BLaER1 (cell line): ENCODE results near the gene CACNA1C.

Experiments
- H3K27ac ChIP-seq: shearing (Covaris generic); formaldehyde crosslinking; 2 replicates; pipeline ENCODE4 v1.8.1; 2022
- H3K27me3 ChIP-seq: shearing (Covaris generic); formaldehyde crosslinking; 2 replicates; pipeline ENCODE4 v1.8.1; 2022
- H3K36me3 ChIP-seq: shearing (Covaris generic); formaldehyde crosslinking; 2 replicates; pipeline ENCODE4 v1.8.1; 2022
- H3K4me1 ChIP-seq: shearing (Covaris generic); formaldehyde crosslinking; 2 replicates; pipeline ENCODE4 v1.8.1; 2022
- H3K4me2 ChIP-seq: shearing (Covaris generic); formaldehyde crosslinking; 2 replicates; pipeline ENCODE4 v1.8.1; 2022
- H3K4me3 ChIP-seq: shearing (Covaris generic); formaldehyde crosslinking; 2 replicates; pipeline ENCODE4 v1.8.1; 2022
- H3K9ac ChIP-seq: shearing (Covaris generic); formaldehyde crosslinking; 2 replicates; pipeline ENCODE4 v1.8.1; 2022
- H3K9me3 ChIP-seq: shearing (Covaris generic); formaldehyde crosslinking; 2 replicates; pipeline ENCODE4 v1.8.1; 2022
- H4K20me1 ChIP-seq: shearing (Covaris generic); formaldehyde crosslinking; 2 replicates; pipeline ENCODE4 v1.8.1; 2022
- Cebpa-rat ChIP-seq: shearing (Covaris generic); IDR thresholded peaks from 2 replicates; pipeline ENCODE4 v1.8.1; 2022

The CACNA1C gene

GRCh38 chr12:2384029-2384386 lies 331.2 kb downstream of the CACNA1C start:
- Histone ChIP-seq H3K9me3 (no peaks in the 10 kb centered on the region), H3K36me3 (no peaks in the 10 kb centered on the region), H3K4me3 (no peak overlapping the region), H4K20me1 (no peaks in the 10 kb centered on the region), H3K9ac (no peak overlapping the region), H3K4me2 (no peak overlapping the region), H3K27me3 (no peaks in the 10 kb centered on the region), H3K27ac (no peak overlapping the region), H3K4me1 (peaks cover 12% of the 10 kb centered on the region)
- no peak for TF ChIP-seq Cebpa-rat

- Histone ChIP-seq H3K9ac (no peak overlapping the region), H3K4me1 (peaks cover 5% of the 10 kb centered on the region), H3K9me3 (no peaks in the 10 kb centered on the region), H4K20me1 (no peaks in the 10 kb centered on the region), H3K27me3 (no peaks in the 10 kb centered on the region), H3K4me3 (no peak overlapping the region), H3K4me2 (no peak overlapping the region), H3K27ac (no peak overlapping the region), H3K36me3 (no peaks in the 10 kb centered on the region)
- TF ChIP-seq Cebpa-rat = no peak
Observed at GRCh38 chr12:2384533-2385351, 332.0 kb downstream of the CACNA1C start.

- H3K36me3 ChIP-seq = no peaks in the 10 kb centered on the region
- H3K4me1 ChIP-seq = no peaks in the 10 kb centered on the region
- no peak overlapping the region for H3K4me3 ChIP-seq
- H3K9ac ChIP-seq = no peak overlapping the region
- H3K9me3 ChIP-seq = no peaks in the 10 kb centered on the region
- no peaks in the 10 kb centered on the region for H4K20me1 ChIP-seq
- TF ChIP-seq Cebpa-rat = no peak
- H3K27ac ChIP-seq = no peak overlapping the region
- H3K4me2 ChIP-seq = no peak overlapping the region
- H3K27me3 ChIP-seq = no peaks in the 10 kb centered on the region
Observed at GRCh38 chr12:2385529-2385928, 332.7 kb downstream of the CACNA1C start.

- no peaks in the 10 kb centered on the region for H3K9me3 ChIP-seq
- H3K27ac ChIP-seq = no peak overlapping the region
- TF ChIP-seq Cebpa-rat = no peak
- no peaks in the 10 kb centered on the region for H3K27me3 ChIP-seq
- no peaks in the 10 kb centered on the region for H4K20me1 ChIP-seq
- no peak overlapping the region for H3K4me2 ChIP-seq
- no peaks in the 10 kb centered on the region for H3K4me1 ChIP-seq
- no peak overlapping the region for H3K9ac ChIP-seq
- H3K4me3 ChIP-seq = no peak overlapping the region
- H3K36me3 ChIP-seq = no peaks in the 10 kb centered on the region
Observed at GRCh38 chr12:2386566-2386965, 333.8 kb downstream of the CACNA1C start.

- TF ChIP-seq Cebpa-rat = no peak
- no peak overlapping the region for H3K27ac ChIP-seq
- H4K20me1 ChIP-seq = no peaks in the 10 kb centered on the region
- H3K36me3 ChIP-seq = no peaks in the 10 kb centered on the region
- no peaks in the 10 kb centered on the region for H3K4me1 ChIP-seq
- H3K4me3 ChIP-seq = no peak overlapping the region
- no peak overlapping the region for H3K9ac ChIP-seq
- H3K4me2 ChIP-seq = no peak overlapping the region
- no peaks in the 10 kb centered on the region for H3K27me3 ChIP-seq
- H3K9me3 ChIP-seq = no peaks in the 10 kb centered on the region
Observed at GRCh38 chr12:2387103-2387834, 334.5 kb downstream of the CACNA1C start.

- H3K9me3 ChIP-seq = no peaks in the 10 kb centered on the region
- no peak overlapping the region for H3K27ac ChIP-seq
- H3K9ac ChIP-seq = no peak overlapping the region
- H3K4me1 ChIP-seq = no peaks in the 10 kb centered on the region
- no peak for TF ChIP-seq Cebpa-rat
- H3K4me2 ChIP-seq = no peak overlapping the region
- no peak overlapping the region for H3K4me3 ChIP-seq
- H3K36me3 ChIP-seq = no peaks in the 10 kb centered on the region
- no peaks in the 10 kb centered on the region for H3K27me3 ChIP-seq
- H4K20me1 ChIP-seq = no peaks in the 10 kb centered on the region
Observed at GRCh38 chr12:2389079-2389790, 336.4 kb downstream of the CACNA1C start.

GRCh38 chr12:2390133-2390532 lies 337.3 kb downstream of the CACNA1C start:
- Histone ChIP-seq H3K27ac (no peak overlapping the region), H3K9ac (no peak overlapping the region), H3K4me3 (no peak overlapping the region), H3K4me2 (no peak overlapping the region), H3K27me3 (no peaks in the 10 kb centered on the region), H3K4me1 (no peaks in the 10 kb centered on the region), H3K36me3 (no peaks in the 10 kb centered on the region), H3K9me3 (no peaks in the 10 kb centered on the region), H4K20me1 (no peaks in the 10 kb centered on the region)
- no peak for TF ChIP-seq Cebpa-rat

GRCh38 chr12:2390850-2391390 lies 338.1 kb downstream of the CACNA1C start:
- TF ChIP-seq Cebpa-rat = no peak
- Histone ChIP-seq H3K27ac (no peak overlapping the region), H3K9me3 (no peaks in the 10 kb centered on the region)

GRCh38 chr12:2391740-2392331 lies 339.0 kb downstream of the CACNA1C start:
- TF ChIP-seq Cebpa-rat = no peak
- Histone ChIP-seq H3K36me3 (no peaks in the 10 kb centered on the region), H3K4me1 (no peaks in the 10 kb centered on the region), H3K27me3 (no peaks in the 10 kb centered on the region), H3K4me2 (no peak overlapping the region), H3K9ac (no peak overlapping the region), H3K4me3 (no peak overlapping the region), H4K20me1 (no peaks in the 10 kb centered on the region), H3K9me3 (no peaks in the 10 kb centered on the region), H3K27ac (no peak overlapping the region)

More at GRCh38 chr12:2390850-2391390, 338.1 kb downstream of the CACNA1C start:
- H3K36me3 ChIP-seq = no peaks in the 10 kb centered on the region
- H3K9ac ChIP-seq = no peak overlapping the region
- H3K4me3 ChIP-seq = no peak overlapping the region
- H3K4me2 ChIP-seq = no peak overlapping the region
- H3K4me1 ChIP-seq = no peaks in the 10 kb centered on the region
- no peaks in the 10 kb centered on the region for H3K27me3 ChIP-seq
- H4K20me1 ChIP-seq = no peaks in the 10 kb centered on the region
